Upper lobe of left lung (tissue), 6 donors: ENCODE results near the gene BCL7C. TPM values are rescaled to one million over a fixed set of nuclear protein-coding genes. Genes with fewer than 3 reads are reported as not detected.
A peak's percentile ranks its signal among the peaks of the same experiment; 100 is the strongest.

Source experiments
- ATAC-seq, 2 donors: fragments of 200-7000 bp; cut with Tn5 transposase; one replicate each; pipeline ENCODE4 v1.9.1; 2022; ENCODE audit warnings: mild to moderate bottlenecking in 2 of 2, moderate library complexity in 2 of 2; ENCODE audit not compliant: low FRiP score in 2 of 2
- DNase-seq, 2 donors: peaks; one replicate each; pipeline ENCODE4 v3.0.0-alpha.2; 2019 to 2020
- H3K27ac ChIP-seq, 4 donors: fragments of 200-600 bp; sonication (generic); one replicate each; pipeline ENCODE4 v1.5.1; 2016 to 2019
- H3K27me3 ChIP-seq, 4 donors: fragments of 200-600 bp; sonication (generic); one replicate each; pipeline ENCODE4 v1.5.1; 2017 to 2019
- H3K36me3 ChIP-seq, 4 donors: fragments of 200-600 bp; sonication (generic); one replicate each; pipeline ENCODE4 v1.5.1; 2016 to 2019
- H3K4me1 ChIP-seq, 4 donors: fragments of 200-600 bp; sonication (generic); one replicate each; pipeline ENCODE4 v1.5.1; 2018 to 2019
- H3K4me3 ChIP-seq, 4 donors: fragments of 200-600 bp; sonication (generic); one replicate each; pipeline ENCODE4 v1.5.1; 2017 to 2019; ENCODE audit warnings: mild to moderate bottlenecking in 2 of 4, moderate library complexity in 1 of 4
- H3K9me3 ChIP-seq, 4 donors: fragments of 200-600 bp; sonication (generic); one replicate each; pipeline ENCODE4 v1.5.1; 2018 to 2019
- EP300 ChIP-seq, 4 donors: sonication (generic); formaldehyde crosslinking; IDR thresholded peaks; one replicate each; pipeline ENCODE4 v1.5.1; 2017; ENCODE audit warnings: antibody characterized with exemption in 4 of 4, control low read depth in 2 of 4
- POLR2A ChIP-seq, 4 donors: fragments of 450-650 bp; IDR thresholded peaks; one replicate each; pipeline ENCODE4 v1.5.1; 2016 to 2017; ENCODE audit warnings: antibody characterized with exemption in 4 of 4, mild to moderate bottlenecking in 2 of 4
- POLR2AphosphoS5 ChIP-seq, 2 donors: sonication (generic); formaldehyde crosslinking; IDR thresholded peaks; one replicate each; pipeline ENCODE4 v1.5.1; 2017; ENCODE audit warnings: antibody characterized with exemption in 2 of 2
- WGBS, 2 donors: methylation state at CpG; one replicate each; pipeline ENCODE4 v1.1.5; 2017 to 2018; 5-methylcytosine and 5-hydroxymethylcytosine counted together
- small RNA-seq, 4 donors: library from RNA; depleted of rRNA; stranded (forward); fragments of <200 nt; gene quantifications; one replicate each; pipeline ENCODE3, GENCODE V24; 2016
- total RNA-seq, 6 donors: library from RNA; depleted of rRNA in 4 of 6; stranded (reverse); fragments of >200 nt in 4 of 6; gene quantifications; one replicate each; pipeline versions ENCODE4 v1.1.0 to v1.2.1, GENCODE V29; 2016 to 2021
- TF ChIP-seq, protein P1 (sequence below), 6 experiments: fragments of 450-650 bp in 4 of 6; fragments of 200-600 bp in 2 of 6; sonication (generic) in 2 of 6; IDR thresholded peaks; one replicate each; pipeline ENCODE4 v1.5.1; 2016 to 2019; ENCODE audit warnings: antibody characterized with exemption in 6 of 6
- donor health status: DM: no; HTN: no; CAD: no; lungs with moderate emphysema.
- donor health status: DM: no; HTN: yes; CAD: no; lungs with severe emphysema.

BCL7C gene
- total RNA-seq, 6 donors from 2014 or later: 15.7 to 32.8 (median 28.2) TPM

DNA sequence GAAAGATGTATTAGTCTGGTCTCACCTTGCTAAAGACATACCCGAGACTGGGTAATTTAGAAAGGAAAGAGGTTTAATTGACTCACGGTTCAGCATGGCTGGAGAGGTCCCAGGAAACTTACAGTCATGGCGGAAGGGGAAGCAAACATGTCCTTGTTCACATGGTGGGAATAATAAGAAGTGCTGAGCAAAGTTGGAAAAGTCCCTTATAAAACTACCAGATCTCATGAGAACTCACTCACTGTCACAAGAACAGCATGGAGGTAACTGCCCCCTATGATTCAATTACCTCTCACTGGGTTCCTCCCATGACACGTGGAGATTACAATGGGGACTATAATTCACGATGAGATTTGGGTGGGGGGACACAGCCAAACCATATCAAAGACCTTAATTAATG lies 53.3 kb downstream of the BCL7C start:
- no peaks in the 10 kb centered on the region for H3K27me3 ChIP-seq
- TF ChIP-seq POLR2A (IDR thresholded peaks at IDR 0.05) (no peak), EP300 (IDR thresholded peaks at IDR 0.05) (no peak), POLR2AphosphoS5 (IDR thresholded peaks at IDR 0.05) (no peak)
- TF ChIP-seq, protein P1, sequence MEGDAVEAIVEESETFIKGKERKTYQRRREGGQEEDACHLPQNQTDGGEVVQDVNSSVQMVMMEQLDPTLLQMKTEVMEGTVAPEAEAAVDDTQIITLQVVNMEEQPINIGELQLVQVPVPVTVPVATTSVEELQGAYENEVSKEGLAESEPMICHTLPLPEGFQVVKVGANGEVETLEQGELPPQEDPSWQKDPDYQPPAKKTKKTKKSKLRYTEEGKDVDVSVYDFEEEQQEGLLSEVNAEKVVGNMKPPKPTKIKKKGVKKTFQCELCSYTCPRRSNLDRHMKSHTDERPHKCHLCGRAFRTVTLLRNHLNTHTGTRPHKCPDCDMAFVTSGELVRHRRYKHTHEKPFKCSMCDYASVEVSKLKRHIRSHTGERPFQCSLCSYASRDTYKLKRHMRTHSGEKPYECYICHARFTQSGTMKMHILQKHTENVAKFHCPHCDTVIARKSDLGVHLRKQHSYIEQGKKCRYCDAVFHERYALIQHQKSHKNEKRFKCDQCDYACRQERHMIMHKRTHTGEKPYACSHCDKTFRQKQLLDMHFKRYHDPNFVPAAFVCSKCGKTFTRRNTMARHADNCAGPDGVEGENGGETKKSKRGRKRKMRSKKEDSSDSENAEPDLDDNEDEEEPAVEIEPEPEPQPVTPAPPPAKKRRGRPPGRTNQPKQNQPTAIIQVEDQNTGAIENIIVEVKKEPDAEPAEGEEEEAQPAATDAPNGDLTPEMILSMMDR (IDR thresholded peaks at IDR 0.05): no peak
- 92 to 94% methylated on average over 5 of the region's 5 CpGs for WGBS, 2 donors

DNA sequence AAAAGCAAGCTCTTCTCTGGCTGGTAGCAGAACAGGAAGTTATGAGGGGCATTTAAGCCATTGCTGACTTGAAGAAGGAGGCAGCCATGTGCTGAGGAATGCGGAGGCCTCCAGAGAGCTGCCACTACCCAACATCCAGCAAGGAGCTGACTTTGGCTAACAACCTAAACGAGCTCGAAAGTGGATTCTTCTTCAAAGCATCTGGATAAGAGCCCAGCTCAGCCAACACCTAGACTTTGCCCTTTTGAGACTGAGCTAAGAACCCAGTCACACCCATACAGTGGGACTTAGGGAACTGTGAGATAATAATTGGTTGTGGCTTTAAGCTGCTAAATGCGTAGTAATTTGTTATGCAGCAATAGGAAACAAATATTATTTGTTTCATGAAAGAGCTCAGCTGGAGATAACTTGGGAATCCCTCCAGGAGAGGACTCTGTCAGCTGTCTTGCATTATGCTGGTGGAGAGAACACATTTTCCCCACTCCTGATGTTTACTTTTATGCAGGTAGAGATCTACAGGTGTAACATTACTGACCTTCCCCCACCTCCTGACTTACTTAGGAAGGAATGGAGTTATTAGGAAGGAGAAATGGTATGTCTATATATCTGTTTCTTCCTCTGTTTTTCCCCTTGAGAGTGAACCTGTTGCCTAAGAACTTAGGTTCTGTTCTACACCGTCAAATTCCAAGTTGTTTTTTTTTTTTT lies 54.2 kb downstream of the BCL7C start:
- WGBS, 2 donors: 54 to 60% methylated on average over 5 of the region's 5 CpGs
- peak in 1 of 2 donors; percentile 42 for DNase-seq
- Histone ChIP-seq H3K4me3 (no peak overlapping the region), H3K4me1 (peaks cover 0 to 12% (median 4%) of the 10 kb centered on the region in 4 donors), H3K36me3 (no peaks in the 10 kb centered on the region), H3K9me3 (no peaks in the 10 kb centered on the region), H3K27ac (peak overlapping the region in 3 of 4 donors; percentile 20 to 49 (median 27)), H3K27me3 (no peaks in the 10 kb centered on the region)
- TF ChIP-seq, protein P1 (IDR thresholded peaks at IDR 0.05): no peak
- TF ChIP-seq POLR2AphosphoS5 (IDR thresholded peaks at IDR 0.05) (no peak), EP300 (IDR thresholded peaks at IDR 0.05) (no peak), POLR2A (IDR thresholded peaks at IDR 0.05) (no peak)
- ATAC-seq: peak; percentile 44 to 77

More for the DNA sequence above, 53.3 kb downstream of the BCL7C start:
- H3K27ac ChIP-seq: no peak overlapping the region
- DNase-seq (no peak), ATAC-seq (no peak)
- H3K36me3 ChIP-seq: no peaks in the 10 kb centered on the region
- no peaks in the 10 kb centered on the region for H3K9me3 ChIP-seq
- no peak overlapping the region for H3K4me3 ChIP-seq
- H3K4me1 ChIP-seq: peaks cover 0 to 17% (median 11%) of the 10 kb centered on the region in 4 donors

DNA sequence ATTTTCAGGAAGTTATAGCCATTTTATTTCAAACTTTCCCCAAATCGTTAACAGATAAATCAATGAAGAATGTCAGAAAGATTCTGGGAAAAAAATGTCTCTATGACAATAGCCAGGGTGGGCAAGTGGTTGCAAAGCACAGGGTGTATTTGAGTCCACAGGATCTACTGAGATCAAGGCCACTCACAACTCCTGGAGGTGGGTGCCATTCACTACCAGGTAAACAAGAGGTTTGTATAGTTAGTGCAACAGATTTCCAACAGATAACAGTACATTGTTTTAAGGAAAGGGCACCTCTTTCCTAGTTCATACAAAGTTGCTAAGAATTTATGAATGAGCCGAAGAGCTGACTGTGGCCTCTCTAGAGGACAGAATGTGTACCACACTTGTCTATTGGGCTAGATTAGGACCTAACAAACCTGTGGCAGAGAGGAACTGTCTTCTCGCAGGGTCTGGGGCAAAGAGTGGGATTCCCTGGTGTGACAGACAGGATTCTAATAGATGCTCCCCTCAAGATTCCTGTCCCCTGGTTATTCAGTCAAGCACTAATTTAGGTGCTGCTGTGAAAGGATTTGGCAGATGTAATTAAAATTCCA lies 54.9 kb downstream of the BCL7C start:
- Histone ChIP-seq H3K36me3 (peaks cover 0 to 2% (median 0%) of the 10 kb centered on the region in 4 donors), H3K27me3 (no peaks in the 10 kb centered on the region), H3K9me3 (no peaks in the 10 kb centered on the region), H3K4me1 (peaks cover 0 to 12% (median 3%) of the 10 kb centered on the region in 4 donors), H3K27ac (peak overlapping the region in 3 of 4 donors; percentile 20 to 49 (median 27)), H3K4me3 (no peak overlapping the region)
- no peak for DNase-seq
- WGBS, 2 donors: 88 to 89% methylated on average over 3 of the region's 3 CpGs
- no peak for ATAC-seq
- TF ChIP-seq EP300 (IDR thresholded peaks at IDR 0.05): no peak
- TF ChIP-seq POLR2A (IDR thresholded peaks at IDR 0.05): no peak

DNA sequence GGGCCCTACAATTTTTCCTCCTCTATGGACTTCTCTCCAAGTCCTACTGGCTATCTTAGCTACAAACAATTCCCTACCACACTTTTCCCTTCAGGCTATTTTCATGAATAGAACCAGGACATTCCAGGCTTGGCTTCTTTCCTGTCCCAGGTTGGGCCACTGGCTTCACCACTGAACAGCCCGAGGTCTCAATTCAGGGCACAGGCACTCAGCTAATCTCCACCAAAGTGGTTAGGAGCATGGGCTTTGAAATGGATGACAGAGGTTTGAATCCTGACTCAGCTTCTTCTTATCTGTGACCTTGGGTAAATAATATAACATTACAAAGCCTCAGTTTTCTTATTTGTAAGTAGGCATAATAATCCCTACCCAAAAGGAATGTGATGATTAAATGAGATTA lies 56.0 kb downstream of the BCL7C start:
- ATAC-seq (no peak), DNase-seq (no peak)
- Histone ChIP-seq H3K4me3 (no peak overlapping the region), H3K27ac (no peak overlapping the region), H3K36me3 (peaks cover 0 to 5% (median 0%) of the 10 kb centered on the region in 4 donors), H3K4me1 (peaks cover 0 to 12% (median 3%) of the 10 kb centered on the region in 4 donors), H3K27me3 (no peaks in the 10 kb centered on the region), H3K9me3 (no peaks in the 10 kb centered on the region)
- 81 to 91% methylated on average over 1 of the region's 1 CpG for WGBS, 2 donors
- TF ChIP-seq, protein P1 (IDR thresholded peaks at IDR 0.05): no peak
- TF ChIP-seq POLR2AphosphoS5 (IDR thresholded peaks at IDR 0.05) (no peak), POLR2A (IDR thresholded peaks at IDR 0.05) (no peak), EP300 (IDR thresholded peaks at IDR 0.05) (no peak)

Small RNA genes within 50 kb of the gene (small RNA-seq; reads per million reads assigned to genes)
- gene MIR4519 (0 reads per million in 4 donors), gene MIR762 (0 reads per million in 4 donors)

Other genes with a start within 250 kb of the BCL7C start
- gene PRR14, start 243.1 kb downstream of the BCL7C start, total RNA-seq: 100 to 1,000 TPM in 1 of 6 donors, 10 to 100 TPM in 5; 34.5 to 160 (median 54.9) TPM
- gene FBRS, start 235.6 kb downstream of the BCL7C start, total RNA-seq: 100 to 1,000 TPM in 1 of 6 donors, 10 to 100 TPM in 5; 38.0 to 150 (median 70.4) TPM
- 100 to 1,000 TPM in 1 of 6 donors, 10 to 100 TPM in 5; 38.3 to 102 (median 66.0) TPM for gene SRCAP, start 194.9 kb downstream of the BCL7C start, total RNA-seq
- 10 to 100 TPM; 27.4 to 70.2 (median 33.5) TPM for gene PHKG2, start 145.7 kb downstream of the BCL7C start, total RNA-seq
- gene CFAP119, start 132.0 kb downstream of the BCL7C start, total RNA-seq: 10 to 100 TPM in 4 of 6 donors, 1 to 10 TPM in 2; 6.1 to 45.1 (median 16.0) TPM
- gene RNF40, start 131.8 kb downstream of the BCL7C start, total RNA-seq: 100 to 1,000 TPM in 2 of 6 donors, 10 to 100 TPM in 4; 69.9 to 137 (median 95.2) TPM
- gene ZNF629, start 106.9 kb downstream of the BCL7C start, total RNA-seq: 10 to 100 TPM; 13.1 to 32.5 (median 14.8) TPM
- 10 to 100 TPM in 2 of 6 donors, 1 to 10 TPM in 4; 4.2 to 14.5 (median 7.1) TPM for gene CTF1, start 2.5 kb upstream of the BCL7C start, total RNA-seq
- 10 to 100 TPM in 4 of 6 donors, 1 to 10 TPM in 2; 7.3 to 40.9 (median 15.5) TPM for gene FBXL19, start 29.5 kb upstream of the BCL7C start, total RNA-seq
- gene ORAI3, start 55.0 kb upstream of the BCL7C start, total RNA-seq: 10 to 100 TPM; 22.2 to 33.9 (median 28.4) TPM
- 10 to 100 TPM in 5 of 6 donors, 1 to 10 TPM in 1; 9.1 to 30.4 (median 17.0) TPM for gene SETD1A, start 63.7 kb upstream of the BCL7C start, total RNA-seq
- 10 to 100 TPM; 10.5 to 38.8 (median 21.3) TPM for gene HSD3B7, start 91.1 kb upstream of the BCL7C start, total RNA-seq
- gene STX1B, start 116.6 kb upstream of the BCL7C start, total RNA-seq: 1 to 10 TPM in 2 of 6 donors, under 1 TPM in 4; 0.30 to 2.1 (median 0.51) TPM
- gene STX4, start 139.5 kb upstream of the BCL7C start, total RNA-seq: 100 to 1,000 TPM in 3 of 6 donors, 10 to 100 TPM in 3; 44.8 to 168 (median 96.3) TPM
- 10 to 100 TPM in 4 of 6 donors, 1 to 10 TPM in 2; 8.4 to 21.0 (median 11.4) TPM for gene ZNF668, start 180.2 kb upstream of the BCL7C start, total RNA-seq
- gene ZNF646, start 180.3 kb upstream of the BCL7C start, total RNA-seq: 10 to 100 TPM; 16.7 to 40.9 (median 23.2) TPM
- 1 to 10 TPM in 5 of 6 donors, under 1 TPM in 1; 0.91 to 8.4 (median 3.0) TPM for gene PRSS53, start 194.9 kb upstream of the BCL7C start, total RNA-seq
- 100 to 1,000 TPM in 1 of 6 donors, 10 to 100 TPM in 5; 37.7 to 105 (median 61.4) TPM for gene VKORC1, start 200.7 kb upstream of the BCL7C start, total RNA-seq
- gene BCKDK, start 214.3 kb upstream of the BCL7C start, total RNA-seq: 10 to 100 TPM; 23.2 to 64.4 (median 39.3) TPM
- 100 to 1,000 TPM in 1 of 6 donors, 10 to 100 TPM in 5; 73.9 to 144 (median 83.6) TPM for gene KAT8, start 223.6 kb upstream of the BCL7C start, total RNA-seq
- gene PRSS8, start 241.7 kb upstream of the BCL7C start, total RNA-seq: 100 to 1,000 TPM in 3 of 6 donors, 10 to 100 TPM in 3; 59.7 to 155 (median 109) TPM